Ovary (tissue), 9 donors: ENCODE results near the gene DAGLB. TPM values are rescaled to one million over a fixed set of nuclear protein-coding genes. Genes with fewer than 3 reads are reported as not detected.

Source experiments
- DNase-seq, 5 donors: peaks; one replicate each; pipeline ENCODE4 v3.0.0-alpha.2; 2019 to 2020
- H3K27ac ChIP-seq, 2 donors: fragments of 200-600 bp; one replicate each; pipeline versions ENCODE4 v1.5.1 to v1.8.0; 2019 to 2022
- H3K27me3 ChIP-seq: fragments of 200-600 bp; one replicate; pipeline ENCODE4 v1.8.0; 2022
- H3K36me3 ChIP-seq: fragments of 200-600 bp; sonication (generic); one replicate; pipeline ENCODE4 v1.5.1; 2019
- H3K4me1 ChIP-seq: one replicate; pipeline ENCODE4 v1.8.1; 2013; ENCODE audit warnings: mild to moderate bottlenecking, moderate library complexity; ENCODE audit not compliant: insufficient read depth
- H3K4me3 ChIP-seq: fragments of 200-600 bp; sonication (generic); one replicate; pipeline ENCODE4 v1.5.1; 2017
- H3K9me3 ChIP-seq, 2 donors: fragments of 200-600 bp in 1 of 2; sonication (generic) in 1 of 2; one replicate each; pipeline versions ENCODE4 v1.5.1 to v1.8.1; 2013 to 2019; ENCODE audit warnings: mild to moderate bottlenecking in 1 of 2, moderate library complexity in 1 of 2
- CTCF ChIP-seq, 3 donors: fragments of 450-650 bp in 2 of 3; fragments of 200-600 bp in 1 of 3; IDR thresholded peaks; one replicate each; pipeline versions ENCODE4 v1.5.1 to v1.8.0; 2016 to 2022; ENCODE audit warnings: antibody characterized with exemption in 3 of 3, mild to moderate bottlenecking in 1 of 3
- EP300 ChIP-seq: sonication (generic); formaldehyde crosslinking; IDR thresholded peaks from one replicate; pipeline ENCODE4 v1.6.1; 2017; ENCODE audit warnings: antibody characterized with exemption
- POLR2A ChIP-seq: fragments of 450-650 bp; IDR thresholded peaks from one replicate; pipeline ENCODE4 v1.6.1; 2017; ENCODE audit warnings: antibody characterized with exemption, mild to moderate bottlenecking, moderate library complexity
- WGBS, 3 donors: extraction: QIAGEN DNeasy Blood & Tissue Kit in 1 of 3; methylation state at CpG; one replicate each; pipeline versions ENCODE4 v1.1.5 to v1.1.7; 2013 to 2017; 5-methylcytosine and 5-hydroxymethylcytosine counted together
- intact Hi-C, 4 donors: fragments of 100-400 bp; cut with DNase I; formaldehyde crosslinking; loops; one replicate each; pipeline versions ENCODE4 v1.11.0 to v1.15.1; 2022 to 2023
- polyA plus RNA-seq, 2 donors: library from polyadenylated mRNA; stranded (reverse); fragments of 200-250 nt in 1 of 2; fragments of 350-450 nt in 1 of 2; fragmentation: Illumina TruSeq in 1 of 2; extraction: RNeasy Lipid Tissue Mini Kit (QIAGEN cat#74804) in 1 of 2; gene quantifications; one replicate each; pipeline ENCODE4 v1.2.3, GENCODE V29; 2013 to 2014
- total RNA-seq, 7 donors: library from RNA; depleted of rRNA in 2 of 7; stranded (reverse); fragments of >200 nt in 2 of 7; fragmentation: NEBNext Ultra II Directional in 3 of 7; extraction: Animal tissue kit (Norgen Biotek cat#: 25700) in 3 of 7; gene quantifications; one replicate each; pipeline versions ENCODE4 v1.1.0 to v1.2.4, GENCODE V29; 2016 to 2023
- donor health status: DM: no; HTN: no; CAD: no; lungs with moderate emphysema.
- donor health status: DM: no; HTN: no; CAD: no.
- donor health status: Bipolar disorder and iron deficiency.
- donor health status: DM: yes; HTN: yes; CAD: no.
- donor health status: DM: no; HTN: no; CAD: no.
- donor health status: DM: yes; HTN: yes; CAD: no.

Gene DAGLB
- total and polyA plus RNA-seq, 9 donors = 8.8 to 22.4 (median 15.3) TPM

DNA sequence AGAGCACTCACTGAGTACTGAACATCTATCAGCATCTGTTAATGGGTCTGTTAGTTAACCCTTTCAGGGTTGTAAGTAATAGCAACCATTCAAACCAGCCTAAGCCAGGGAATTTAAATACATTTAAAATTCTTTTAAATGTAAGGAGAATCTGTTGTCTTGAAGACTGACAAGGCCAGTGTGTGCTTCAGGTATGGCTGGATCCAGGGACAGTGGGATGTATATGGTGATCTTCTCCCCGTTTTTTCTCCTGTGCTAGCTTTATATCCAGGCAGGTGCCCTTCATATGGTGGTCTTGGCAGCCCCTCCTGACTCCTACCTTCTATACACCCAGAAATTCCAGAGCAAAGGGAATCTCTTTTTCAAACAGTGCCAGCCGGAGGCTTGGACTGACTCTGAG lies 46.6 kb upstream of the DAGLB start:
- no peak for TF ChIP-seq CTCF (IDR thresholded peaks at IDR 0.05)
- TF ChIP-seq POLR2A = no peak
- TF ChIP-seq EP300 = no peak
- no peak overlapping the region for H3K4me3 ChIP-seq
- H3K36me3 ChIP-seq = no peaks in the 10 kb centered on the region
- no peak for DNase-seq
- WGBS, 3 donors = 62 to 78% (median 67%) methylated on average over 2 of the region's 2 CpGs
- H3K9me3 ChIP-seq = no peaks in the 10 kb centered on the region
- intact Hi-C loops = no loop called here
- no peaks in the 10 kb centered on the region for H3K27me3 ChIP-seq
- H3K27ac ChIP-seq = no peak overlapping the region
- no peaks in the 10 kb centered on the region for H3K4me1 ChIP-seq

DNA sequence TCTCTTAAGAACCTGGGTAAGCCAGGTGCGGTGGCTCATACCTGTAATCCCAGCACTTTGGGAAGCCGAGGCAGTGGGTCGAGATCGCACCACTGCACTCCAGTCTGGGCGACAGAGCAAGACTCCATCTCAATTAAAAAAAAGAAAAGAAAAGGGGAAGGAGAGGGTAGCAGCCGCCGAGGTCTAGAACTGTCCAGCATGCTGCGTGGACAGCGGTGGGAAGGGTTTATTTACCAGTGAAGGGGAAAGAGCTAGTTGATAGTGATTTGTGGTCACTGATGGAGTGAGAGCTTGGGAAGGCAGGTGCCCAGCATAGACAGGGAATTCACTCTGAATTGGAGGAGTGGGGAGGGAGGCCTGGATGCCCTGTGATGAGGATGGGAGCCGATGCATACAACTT lies 43.4 kb upstream of the DAGLB start:
- Histone ChIP-seq H3K4me1 (no peaks in the 10 kb centered on the region), H3K4me3 (no peak overlapping the region), H3K27ac (no peak overlapping the region), H3K36me3 (no peaks in the 10 kb centered on the region), H3K9me3 (no peaks in the 10 kb centered on the region), H3K27me3 (no peaks in the 10 kb centered on the region)
- no peak for DNase-seq
- no peak for TF ChIP-seq POLR2A
- no peak for TF ChIP-seq CTCF (IDR thresholded peaks at IDR 0.05)
- no peak for TF ChIP-seq EP300
- intact Hi-C loops = no loop called here
- 83 to 88% (median 84%) methylated on average over 10 of the region's 10 CpGs for WGBS, 3 donors

- Histone ChIP-seq H3K4me3 (no peak overlapping the region), H3K27me3 (no peaks in the 10 kb centered on the region), H3K4me1 (no peaks in the 10 kb centered on the region), H3K27ac (no peak overlapping the region), H3K36me3 (no peaks in the 10 kb centered on the region), H3K9me3 (no peaks in the 10 kb centered on the region)
- intact Hi-C loops = no loop called here
- WGBS, 3 donors = 13 to 29% (median 19%) methylated on average over 1 of the region's 1 CpG
- no peak for TF ChIP-seq CTCF (IDR thresholded peaks at IDR 0.05)
- TF ChIP-seq EP300 = no peak
- TF ChIP-seq POLR2A = no peak
- DNase-seq = no peak
These were observed 41.9 kb upstream of the DAGLB start for GRCh38 chr7:6489612-6490011.

GRCh38 chr7:6487184-6487545 lies 39.4 kb upstream of the DAGLB start:
- no peaks in the 10 kb centered on the region for H3K27me3 ChIP-seq
- H3K4me3 ChIP-seq = no peak overlapping the region
- TF ChIP-seq POLR2A (no peak), EP300 (no peak), CTCF (IDR thresholded peaks at IDR 0.05) (no peak)
- 92 to 100% (median 94%) methylated on average over 4 of the region's 4 CpGs for WGBS, 3 donors
- peaks cover 0 to 2% of the 10 kb centered on the region in 2 donors for H3K9me3 ChIP-seq
- no peak for DNase-seq
- no peak overlapping the region for H3K27ac ChIP-seq
- intact Hi-C loops = no loop called here
- H3K36me3 ChIP-seq = no peaks in the 10 kb centered on the region
- peaks cover 4% of the 10 kb centered on the region for H3K4me1 ChIP-seq
